T-cell (primary cell): Measurements from ENCODE around the gene SEC61A2. TPM values are rescaled to one million over a fixed set of nuclear protein-coding genes. Genes with fewer than 3 reads are reported as not detected.

ENCODE experiments used
- ATAC-seq, 4 experiments: fragments of 200-7000 bp in 3 of 4; fragments of 150-1000 bp in 1 of 4; cut with Tn5 transposase; replicated peaks in 1 of 4; 1 replicate in 3 of 4; 2 replicates in 1 of 4; pipeline ENCODE4 v1.10.0; 2021; ENCODE audit warnings: moderate library complexity in 3 of 4, mild to moderate bottlenecking in 2 of 4, moderate number of reproducible peaks in 1 of 4
- CTCF ChIA-PET, 2 donors: fragments of 300-600 bp; sonication (Branson Sonifier 250); formaldehyde crosslinking; loops; one replicate each; lab custom pipeline; 2022; ENCODE audit warnings: antibody characterized with exemption in 2 of 2; lab: Charles Lee
- POLR2A ChIA-PET, 2 donors: fragments of 300-600 bp; sonication (Branson Sonifier 250); formaldehyde crosslinking; loops; one replicate each; lab custom pipeline; 2022; ENCODE audit warnings: antibody characterized with exemption in 2 of 2; lab: Charles Lee
- DNase-seq, 35 experiments: peaks; one replicate each; pipeline versions ENCODE4 v3.0.0 to v3.0.0-alpha.2; 2013 to 2023
- H3K27ac ChIP-seq: one replicate; pipeline ENCODE4 v1.5.1; 2013; ENCODE audit warnings: low read length
- H3K27me3 ChIP-seq, 2 experiments: replicated peaks in 1 of 2; 1 replicate in 1 of 2; 2 replicates in 1 of 2; pipeline versions ENCODE4 v1.6.1 to v1.7.0; 2013; ENCODE audit warnings: low read length in 1 of 2, mixed read lengths in 1 of 2; ENCODE audit not compliant: control insufficient read depth in 2 of 2, insufficient read depth in 2 of 2; ENCODE audit errors: extremely low read depth in 1 of 2
- H3K36me3 ChIP-seq, 2 donors: 1 replicate in 1 of 2; 2 replicates in 1 of 2; pipeline versions ENCODE4 v1.6.1 to v1.7.0; 2013; ENCODE audit warnings: low read length in 1 of 2; ENCODE audit not compliant: control insufficient read depth in 2 of 2, insufficient read depth in 1 of 2; ENCODE audit errors: extremely low read depth in 1 of 2
- H3K4me1 ChIP-seq, 2 experiments: 1 replicate in 1 of 2; 2 replicates in 1 of 2; pipeline versions ENCODE4 v1.6.1 to v1.7.0; 2013; ENCODE audit warnings: low read length in 2 of 2, mixed read lengths in 1 of 2; ENCODE audit not compliant: insufficient read depth in 2 of 2, control insufficient read depth in 1 of 2; ENCODE audit errors: extremely low read depth in 1 of 2
- H3K4me3 ChIP-seq, 2 donors: 1 replicate in 1 of 2; 2 replicates in 1 of 2; pipeline versions ENCODE4 v1.5.1 to v1.7.0; 2013; ENCODE audit warnings: mild to moderate bottlenecking in 2 of 2, low read length in 1 of 2, moderate library complexity in 1 of 2; ENCODE audit not compliant: control insufficient read depth in 1 of 2; ENCODE audit errors: extremely low read depth in 1 of 2
- H3K9me3 ChIP-seq: 2 replicates; pipeline ENCODE4 v1.7.0; 2013
- H3K27ac Mint-ChIP-seq, 2 donors: one replicate each; pipeline ENCODE4 v1.8.0; 2020 to 2021; ENCODE audit warnings: mild to moderate bottlenecking in 2 of 2, mixed read lengths in 2 of 2
- H3K27me3 Mint-ChIP-seq, 2 donors: one replicate each; pipeline ENCODE4 v1.8.0; 2021 to 2022; ENCODE audit warnings: mixed read lengths in 2 of 2
- H3K36me3 Mint-ChIP-seq: one replicate; pipeline ENCODE4 v1.8.0; 2021; ENCODE audit warnings: mixed read lengths
- H3K4me1 Mint-ChIP-seq, 3 donors: one replicate each; pipeline ENCODE4 v1.8.0; 2020 to 2022; ENCODE audit warnings: mixed read lengths in 3 of 3, mild to moderate bottlenecking in 1 of 3
- H3K4me3 Mint-ChIP-seq, 3 donors: one replicate each; pipeline ENCODE4 v1.8.0; 2020 to 2022; ENCODE audit warnings: mild to moderate bottlenecking in 3 of 3, mixed read lengths in 3 of 3, moderate library complexity in 3 of 3
- H3K9me3 Mint-ChIP-seq, 3 donors: one replicate each; pipeline ENCODE4 v1.8.0; 2020 to 2022; ENCODE audit warnings: mixed read lengths in 3 of 3
- WGBS: methylation state at CpG from one replicate; pipeline ENCODE4 v1.1.5; 2013; ENCODE audit warnings: missing lambda C conversion rate; ENCODE audit not compliant: insufficient coverage; 5-methylcytosine and 5-hydroxymethylcytosine counted together
- total RNA-seq, 35 experiments: library from RNA in 6 of 35; stranded (reverse) in 6 of 35; fragments of 120-200 nt in 1 of 35; gene quantifications; one replicate each; pipeline versions ENCODE4 v1.2.1 to v1.2.4 and lab custom pipeline; 2013 to 2026

SEC61A2 gene
- total RNA-seq, 5 donors from 2014 or later (not counting 1 experiment from before 2014, with no cell fraction given): 11.1 to 20.0 (median 13.9) TPM

- ATAC-seq (no peak), DNase-seq (no peak)
- Mint-ChIP-seq H3K4me3 (peak overlapping the region in 1 of 3 donors; percentile 56), H3K36me3 (peaks cover 28% of the 10 kb centered on the region), H3K4me1 (peaks cover 16 to 19% (median 18%) of the 10 kb centered on the region in 3 donors), H3K27me3 (no peaks in the 10 kb centered on the region), H3K27ac (peak overlapping the region in 1 of 2 donors; percentile 66), H3K9me3 (no peaks in the 10 kb centered on the region)
- ChIA-PET CTCF (interaction anchor here in 1 of 2 donors (0.6 kb wide), 1 partner anchor 556 kb away, joined by 4 read pairs; no protein-coding TSS in a partner anchor), POLR2A (no interaction called here)
- Histone ChIP-seq H3K4me3 (no peak overlapping the region), H3K27ac (peak overlapping the region; percentile 23), H3K4me1 (peaks cover 5 to 7% of the 10 kb centered on the region in 2 experiments), H3K9me3 (no peaks in the 10 kb centered on the region), H3K36me3 (peaks cover 0 to 18% of the 10 kb centered on the region in 2 donors), H3K27me3 (no peaks in the 10 kb centered on the region)
- 100% methylated on average over 2 of the region's 2 CpGs for WGBS
Measured at GRCh38 chr10:12113627-12114026, 15.8 kb upstream of the SEC61A2 start.

DNA sequence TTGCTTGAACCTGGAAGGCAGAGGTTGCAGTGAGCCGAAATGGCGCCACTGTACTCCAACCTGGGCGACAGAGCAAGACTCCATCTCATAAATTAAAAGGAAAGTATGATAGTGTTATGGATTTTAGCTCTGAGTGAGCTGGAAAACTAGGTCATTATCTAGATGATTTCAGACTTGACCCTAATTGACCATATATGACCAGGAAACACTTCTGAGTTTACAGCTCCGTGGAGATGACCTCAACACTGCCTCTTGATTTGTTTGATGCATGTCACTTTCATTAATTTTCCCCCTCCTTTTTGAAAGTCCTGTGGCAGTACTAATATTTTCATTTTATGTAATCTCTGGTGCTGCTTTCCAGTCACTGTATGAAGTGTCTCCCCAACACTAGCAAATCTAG is 7.8 kb upstream of the SEC61A2 start:
- H3K4me1 Mint-ChIP-seq: peaks cover 15 to 22% (median 15%) of the 10 kb centered on the region in 3 donors
- Histone ChIP-seq H3K9me3 (no peaks in the 10 kb centered on the region), H3K27ac (no peak overlapping the region), H3K27me3 (no peaks in the 10 kb centered on the region), H3K4me1 (peaks cover 0 to 3% of the 10 kb centered on the region in 2 experiments), H3K4me3 (no peak overlapping the region), H3K36me3 (peaks cover 0 to 21% of the 10 kb centered on the region in 2 donors)
- H3K27me3 Mint-ChIP-seq: no peaks in the 10 kb centered on the region
- POLR2A ChIA-PET: interaction anchor here in 1 of 2 donors (0.6 kb wide), 1 partner anchor 161 kb away, joined by 3 read pairs; no protein-coding TSS in a partner anchor
- no peaks in the 10 kb centered on the region for H3K9me3 Mint-ChIP-seq
- no CpG with 5 or more reads among the region's 4 CpGs for WGBS
- CTCF ChIA-PET: no interaction called here
- no peak for ATAC-seq
- peak overlapping the region in 1 of 2 donors; percentile 86 for H3K27ac Mint-ChIP-seq
- no peak overlapping the region for H3K4me3 Mint-ChIP-seq
- H3K36me3 Mint-ChIP-seq: peaks cover 34% of the 10 kb centered on the region
- DNase-seq: no peak

DNA sequence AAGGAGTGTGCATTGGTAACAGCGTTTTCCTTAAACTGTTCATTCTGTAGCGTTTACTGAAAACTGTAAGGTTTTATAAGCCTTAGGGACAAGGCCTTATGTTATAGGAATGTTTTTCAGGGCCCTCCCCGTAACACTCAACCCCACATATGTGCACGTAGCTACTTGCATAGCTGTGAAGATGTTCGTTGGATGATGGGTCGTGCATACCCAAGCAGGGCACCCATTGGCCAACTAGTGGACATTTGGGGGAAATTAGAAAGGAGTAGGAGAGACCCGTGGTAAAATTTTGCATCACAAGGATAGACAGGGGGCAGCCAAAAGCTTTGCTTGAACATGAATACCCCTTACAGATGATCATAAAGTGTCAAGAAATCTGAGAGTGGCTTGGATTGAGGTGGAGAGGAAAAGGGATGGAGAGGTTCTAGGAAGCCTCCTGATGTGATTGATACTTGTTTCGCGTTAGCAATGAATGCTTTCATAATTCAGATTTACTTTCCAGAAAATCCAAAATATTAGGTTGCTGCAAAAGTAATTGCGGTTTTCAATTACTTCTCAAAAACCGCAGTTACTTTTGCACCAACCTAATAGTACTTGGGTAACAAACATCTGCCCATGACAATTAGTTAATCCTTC is 878 bp downstream of the SEC61A2 start:
- H3K27me3 Mint-ChIP-seq: no peaks in the 10 kb centered on the region
- H3K4me1 Mint-ChIP-seq: peaks cover 20 to 27% (median 22%) of the 10 kb centered on the region in 3 donors
- Histone ChIP-seq H3K36me3 (peaks cover 3 to 5% of the 10 kb centered on the region in 2 donors), H3K27me3 (no peaks in the 10 kb centered on the region), H3K4me3 (peak overlapping the region; percentile 57 to 68), H3K9me3 (no peaks in the 10 kb centered on the region), H3K4me1 (peaks cover 5 to 18% of the 10 kb centered on the region in 2 experiments), H3K27ac (peak overlapping the region; percentile 48)
- H3K9me3 Mint-ChIP-seq: no peaks in the 10 kb centered on the region
- peak overlapping the region; percentile 84 to 90 (median 85) for H3K4me3 Mint-ChIP-seq
- ChIA-PET POLR2A (interaction anchor here in 1 of 2 donors (0.7 kb wide), 1 partner anchor 17 kb away, joined by 3 read pairs; no protein-coding TSS in a partner anchor), CTCF (interaction anchor here in 1 of 2 donors (1.2 to 1.4 kb wide), 2 partner anchors 65 to 87 kb away, joined by 4 to 6 read pairs; partner anchors contain the start of genes CDC123, NUDT5 and UPF2)
- 34% methylated on average over 3 of the region's 11 CpGs for WGBS
- ATAC-seq: no peak
- peaks cover 8% of the 10 kb centered on the region for H3K36me3 Mint-ChIP-seq
- DNase-seq: peak in 19 of 35 experiments; percentile 4 to 65 (median 16)
- H3K27ac Mint-ChIP-seq: peak overlapping the region; percentile 76 to 80

- no peaks in the 10 kb centered on the region for H3K27me3 ChIP-seq
- H3K9me3 ChIP-seq: no peaks in the 10 kb centered on the region
- H3K4me1 ChIP-seq: peaks cover 0 to 3% of the 10 kb centered on the region in 2 experiments
- H3K4me1 Mint-ChIP-seq: peaks cover 4 to 9% (median 8%) of the 10 kb centered on the region in 3 donors
- ChIA-PET POLR2A (no interaction called here), CTCF (no interaction called here)
- no peak overlapping the region for H3K27ac ChIP-seq
- no peak overlapping the region for H3K4me3 ChIP-seq
- no peaks in the 10 kb centered on the region for H3K27me3 Mint-ChIP-seq
- WGBS: no CpG with 5 or more reads among the region's 3 CpGs
- no peak for ATAC-seq
- H3K9me3 Mint-ChIP-seq: no peaks in the 10 kb centered on the region
- no peak overlapping the region for H3K27ac Mint-ChIP-seq
- no peak for DNase-seq
- peaks cover 24% of the 10 kb centered on the region for H3K36me3 Mint-ChIP-seq
- no peak overlapping the region for H3K4me3 Mint-ChIP-seq
- peaks cover 12 to 27% of the 10 kb centered on the region in 2 donors for H3K36me3 ChIP-seq
Measured at GRCh38 chr10:12135631-12136030, 6.2 kb downstream of the SEC61A2 start.

- H3K36me3 ChIP-seq: peaks cover 20 to 47% of the 10 kb centered on the region in 2 donors
- H3K9me3 Mint-ChIP-seq: no peaks in the 10 kb centered on the region
Measured at GRCh38 chr10:12140038-12140437, 10.6 kb downstream of the SEC61A2 start.

GRCh38 chr10:12144538-12144937 is 15.1 kb downstream of the SEC61A2 start:
- no peak overlapping the region for H3K27ac Mint-ChIP-seq
- peaks cover 17 to 38% of the 10 kb centered on the region in 2 donors for H3K36me3 ChIP-seq
- WGBS: no CpG with 5 or more reads among the region's 3 CpGs
- no peaks in the 10 kb centered on the region for H3K9me3 Mint-ChIP-seq
- no peaks in the 10 kb centered on the region for H3K4me1 ChIP-seq
- H3K36me3 Mint-ChIP-seq: peaks cover 43% of the 10 kb centered on the region
- H3K27me3 ChIP-seq: no peaks in the 10 kb centered on the region
- ATAC-seq (no peak), DNase-seq (no peak)
- no peak overlapping the region for H3K4me3 ChIP-seq
- H3K27ac ChIP-seq: no peak overlapping the region
- H3K4me1 Mint-ChIP-seq: no peaks in the 10 kb centered on the region
- H3K9me3 ChIP-seq: no peaks in the 10 kb centered on the region
- ChIA-PET CTCF (interaction anchor here in 1 of 2 donors (0.6 kb wide), 1 partner anchor 12 kb away, joined by 3 read pairs; no protein-coding TSS in a partner anchor), POLR2A (no interaction called here)
- no peak overlapping the region for H3K4me3 Mint-ChIP-seq
- H3K27me3 Mint-ChIP-seq: no peaks in the 10 kb centered on the region

More at GRCh38 chr10:12140038-12140437, 10.6 kb downstream of the SEC61A2 start:
- no peak overlapping the region for H3K27ac ChIP-seq
- Mint-ChIP-seq H3K36me3 (peaks cover 43% of the 10 kb centered on the region), H3K27ac (no peak overlapping the region), H3K27me3 (no peaks in the 10 kb centered on the region), H3K4me1 (no peaks in the 10 kb centered on the region), H3K4me3 (no peak overlapping the region)
- no peak overlapping the region for H3K4me3 ChIP-seq
- no peaks in the 10 kb centered on the region for H3K4me1 ChIP-seq
- H3K27me3 ChIP-seq: no peaks in the 10 kb centered on the region
- no peak for DNase-seq
- no CpG with 5 or more reads among the region's 1 CpG for WGBS
- ChIA-PET CTCF (interaction anchor here in 1 of 2 donors (0.6 kb wide), 1 partner anchor 1415 kb away, joined by 3 read pairs; no protein-coding TSS in a partner anchor), POLR2A (no interaction called here)
- no peak for ATAC-seq
- H3K9me3 ChIP-seq: no peaks in the 10 kb centered on the region
